MM.1S (cell line): ENCODE data around the gene HNF1A.

ENCODE experiments used
- DNase-seq: peaks from one replicate; pipeline ENCODE4 v3.0.0-alpha.2; 2015
- H2AFZ ChIP-seq: fragments of 300-600 bp; sonication (generic); 2 replicates; pipeline ENCODE4 v1.6.0; 2016; ENCODE audit warnings: antibody characterized with exemption, low read length
- H3F3A ChIP-seq: fragments of 300-600 bp; sonication (generic); 2 replicates; pipeline ENCODE4 v1.6.1; 2016; ENCODE audit warnings: mild to moderate bottlenecking, antibody characterized with exemption, low read length, moderate library complexity, mixed read lengths; ENCODE audit not compliant: insufficient read depth
- H3K27ac ChIP-seq: fragments of 300-600 bp; sonication (generic); 2 replicates; pipeline ENCODE4 v1.5.1; 2016; ENCODE audit warnings: mild to moderate bottlenecking, low read length
- H3K27me3 ChIP-seq: fragments of 300-600 bp; sonication (generic); replicated peaks from 2 replicates; pipeline ENCODE4 v1.6.0; 2016; ENCODE audit warnings: low read length; ENCODE audit not compliant: insufficient read depth
- H3K36me3 ChIP-seq: fragments of 300-600 bp; sonication (generic); replicated peaks from 2 replicates; pipeline ENCODE4 v1.6.1; 2016; ENCODE audit warnings: mild to moderate bottlenecking, low read length, mixed read lengths; ENCODE audit not compliant: insufficient read depth
- H3K4me1 ChIP-seq: fragments of 300-600 bp; sonication (generic); 2 replicates; pipeline ENCODE4 v1.6.1; 2016; ENCODE audit warnings: low read length, mixed read lengths
- H3K4me2 ChIP-seq: fragments of 300-600 bp; sonication (generic); 2 replicates; pipeline ENCODE4 v1.6.0; 2016; ENCODE audit warnings: low read depth, low read length
- H3K4me3 ChIP-seq: fragments of 300-600 bp; sonication (generic); 2 replicates; pipeline ENCODE4 v1.5.1; 2016; ENCODE audit warnings: low read length, mixed read lengths
- H3K79me2 ChIP-seq: fragments of 300-600 bp; sonication (generic); 2 replicates; pipeline ENCODE4 v1.6.1; 2016; ENCODE audit warnings: mixed run types, low read length, mixed read lengths
- H3K9ac ChIP-seq: fragments of 300-600 bp; sonication (generic); 2 replicates; pipeline ENCODE4 v1.6.1; 2016; ENCODE audit warnings: low read length, mixed read lengths
- H3K9me2 ChIP-seq: fragments of 300-600 bp; sonication (generic); replicated peaks from 2 replicates; pipeline ENCODE4 v1.6.1; 2016; ENCODE audit warnings: mild to moderate bottlenecking, low read length, mixed read lengths; ENCODE audit not compliant: insufficient read depth
- H3K9me3 ChIP-seq: fragments of 300-600 bp; sonication (generic); replicated peaks from 2 replicates; pipeline ENCODE4 v1.6.1; 2016; ENCODE audit warnings: mild to moderate bottlenecking, low read length, mixed read lengths; ENCODE audit not compliant: insufficient read depth
- H4K20me1 ChIP-seq: fragments of 300-600 bp; sonication (generic); 2 replicates; pipeline ENCODE4 v1.6.1; 2016; ENCODE audit warnings: mild to moderate bottlenecking, low read length, moderate library complexity, mixed read lengths; ENCODE audit not compliant: insufficient read depth
- CTCF ChIP-seq: fragments of 300-600 bp; sonication (generic); IDR thresholded peaks from 2 replicates; pipeline ENCODE4 v1.5.1; 2016; ENCODE audit warnings: antibody characterized with exemption, low read length, mixed read lengths
- EZH2 ChIP-seq: fragments of 300-600 bp; sonication (generic); optimal IDR thresholded peaks from 2 replicates; pipeline ENCODE3; 2017; ENCODE audit warnings: low read depth, mild to moderate bottlenecking, antibody characterized with exemption, low read length, mixed read lengths
- EZH2phosphoT487 ChIP-seq: fragments of 300-600 bp; sonication (generic); IDR thresholded peaks from 2 replicates; pipeline ENCODE4 v1.6.1; 2018; ENCODE audit warnings: antibody characterized with exemption, low read length

The HNF1A gene

GRCh38 chr12:121034616-121035305 is 56.4 kb downstream of the HNF1A start:
- H3K9me3 ChIP-seq = no peaks in the 10 kb centered on the region
- no peak for DNase-seq
- H3K4me2 ChIP-seq = no peak overlapping the region
- H3K4me1 ChIP-seq = no peaks in the 10 kb centered on the region
- no peak for TF ChIP-seq CTCF
- no peak for TF ChIP-seq EZH2
- no peak for TF ChIP-seq EZH2phosphoT487
- H4K20me1 ChIP-seq = no peaks in the 10 kb centered on the region
- no peak overlapping the region for H3K4me3 ChIP-seq
- H3K36me3 ChIP-seq = no peaks in the 10 kb centered on the region
- H3K27me3 ChIP-seq = no peaks in the 10 kb centered on the region
- H3K9me2 ChIP-seq = no peaks in the 10 kb centered on the region
- H3K79me2 ChIP-seq = no peaks in the 10 kb centered on the region
- H3F3A ChIP-seq = no peaks in the 10 kb centered on the region
- H3K27ac ChIP-seq = no peak overlapping the region
- H2AFZ ChIP-seq = no peak overlapping the region
- no peak overlapping the region for H3K9ac ChIP-seq

- H3K9me2 ChIP-seq = no peaks in the 10 kb centered on the region
- no peak for TF ChIP-seq EZH2phosphoT487
- TF ChIP-seq EZH2 = no peak
- TF ChIP-seq CTCF = no peak
- H3K27me3 ChIP-seq = no peaks in the 10 kb centered on the region
- H3K4me2 ChIP-seq = no peak overlapping the region
- H3K27ac ChIP-seq = no peak overlapping the region
- no peaks in the 10 kb centered on the region for H3K79me2 ChIP-seq
- no peak overlapping the region for H2AFZ ChIP-seq
- H3K4me1 ChIP-seq = no peaks in the 10 kb centered on the region
- no peak overlapping the region for H3K4me3 ChIP-seq
- H4K20me1 ChIP-seq = no peaks in the 10 kb centered on the region
- DNase-seq = no peak
- no peaks in the 10 kb centered on the region for H3F3A ChIP-seq
- H3K9ac ChIP-seq = no peak overlapping the region
- no peaks in the 10 kb centered on the region for H3K9me3 ChIP-seq
- no peaks in the 10 kb centered on the region for H3K36me3 ChIP-seq
Observed at GRCh38 chr12:121036810-121037326, 58.5 kb downstream of the HNF1A start.

GRCh38 chr12:121038861-121039668 is 60.7 kb downstream of the HNF1A start, which contains the start of gene OASL:
Gene OASL (minus strand): TSS chr12:121039246. CDS start chr12:121038971, 275 bp downstream.
- no peaks in the 10 kb centered on the region for H3K79me2 ChIP-seq
- TF ChIP-seq CTCF (no peak), EZH2phosphoT487 (no peak), EZH2 (no peak)
- no peaks in the 10 kb centered on the region for H3K4me1 ChIP-seq
- no peaks in the 10 kb centered on the region for H4K20me1 ChIP-seq
- H3K4me3 ChIP-seq = peak within 1 kb of the TSS; percentile 65
- DNase-seq = peak; percentile 36
- H3K27me3 ChIP-seq = no peaks in the 10 kb centered on the region
- no peaks in the 10 kb centered on the region for H3K9me2 ChIP-seq
- no peaks in the 10 kb centered on the region for H3K36me3 ChIP-seq
- H3F3A ChIP-seq = no peaks in the 10 kb centered on the region
- peak within 1 kb of the TSS; percentile 84 for H2AFZ ChIP-seq
- H3K9me3 ChIP-seq = no peaks in the 10 kb centered on the region
- peak within 1 kb of the TSS; percentile 81 for H3K4me2 ChIP-seq
- H3K27ac ChIP-seq = peak within 1 kb of the TSS; percentile 30; the same call in 1 of the 2 replicates
- peak within 1 kb of the TSS; percentile 44; the same call in 1 of the 2 replicates for H3K9ac ChIP-seq
